CD8-positive, alpha-beta memory T cell (primary cell): ENCODE results near the gene IL1R2. TPM values are rescaled to one million over a fixed set of nuclear protein-coding genes. Genes with fewer than 3 reads are reported as not detected.

Experiments
- CTCF ChIA-PET: fragments of 350-600 bp; sonication (Branson Sonifier 250); formaldehyde crosslinking; loops from one replicate; lab custom pipeline; 2021; ENCODE audit warnings: antibody characterized with exemption; lab: Charles Lee
- POLR2A ChIA-PET: fragments of 350-600 bp; sonication (Branson Sonifier 250); formaldehyde crosslinking; loops from one replicate; lab custom pipeline; 2021; ENCODE audit warnings: antibody characterized with exemption; lab: Charles Lee
- DNase-seq, 5 donors: peaks; one replicate each; pipeline versions ENCODE4 v3.0.0 to v3.0.0-alpha.2; 2020 to 2022; ENCODE audit warnings: mixed read lengths in 1 of 5
- H3K27ac ChIP-seq: one replicate; pipeline ENCODE4 v1.7.0; 2013; ENCODE audit warnings: low read depth, mild to moderate bottlenecking, low read length, moderate library complexity
- H3K27me3 ChIP-seq: 2 replicates; pipeline ENCODE4 v1.7.0; 2013; ENCODE audit warnings: low read length, mild to moderate bottlenecking; ENCODE audit not compliant: insufficient read depth, poor library complexity, severe bottlenecking
- H3K36me3 ChIP-seq: 2 replicates; pipeline ENCODE4 v1.7.0; 2013; ENCODE audit warnings: mild to moderate bottlenecking, low read length, moderate library complexity; ENCODE audit not compliant: insufficient read depth
- H3K4me1 ChIP-seq: 2 replicates; pipeline ENCODE4 v1.7.0; 2013; ENCODE audit warnings: mild to moderate bottlenecking, low read length, moderate library complexity; ENCODE audit not compliant: insufficient read depth
- H3K4me3 ChIP-seq: 2 replicates; pipeline ENCODE4 v1.7.0; 2013; ENCODE audit warnings: mild to moderate bottlenecking, low read length
- H3K9me3 ChIP-seq: 2 replicates; pipeline ENCODE4 v1.7.0; 2013; ENCODE audit warnings: mild to moderate bottlenecking, low read length
- H3K27ac Mint-ChIP-seq, 8 donors: one replicate each; pipeline ENCODE4 v1.8.0; 2020 to 2021; ENCODE audit warnings: mixed read lengths in 8 of 8, mild to moderate bottlenecking in 6 of 8, inconsistent platforms in 3 of 8, moderate library complexity in 3 of 8
- H3K27me3 Mint-ChIP-seq, 2 donors: one replicate each; pipeline ENCODE4 v1.8.0; 2020 to 2021; ENCODE audit warnings: mixed read lengths in 2 of 2, mild to moderate bottlenecking in 1 of 2, moderate library complexity in 1 of 2
- H3K36me3 Mint-ChIP-seq, 3 donors: one replicate each; pipeline ENCODE4 v1.8.0; 2020 to 2021; ENCODE audit warnings: mixed read lengths in 3 of 3, inconsistent platforms in 1 of 3, mild to moderate bottlenecking in 1 of 3
- H3K4me1 Mint-ChIP-seq, 3 donors: one replicate each; pipeline ENCODE4 v1.8.0; 2020 to 2021; ENCODE audit warnings: mixed read lengths in 3 of 3, inconsistent platforms in 1 of 3, mild to moderate bottlenecking in 1 of 3
- H3K4me3 Mint-ChIP-seq, 7 donors: one replicate each; pipeline ENCODE4 v1.8.0; 2020 to 2021; ENCODE audit warnings: mixed read lengths in 7 of 7, mild to moderate bottlenecking in 6 of 7, moderate library complexity in 4 of 7, inconsistent platforms in 2 of 7
- H3K9me3 Mint-ChIP-seq, 5 donors: one replicate each; pipeline ENCODE4 v1.8.0; 2020 to 2022; ENCODE audit warnings: mixed read lengths in 5 of 5, mild to moderate bottlenecking in 3 of 5, moderate library complexity in 2 of 5, inconsistent platforms in 1 of 5
- polyA plus RNA-seq: library from polyadenylated mRNA; unstranded; fragments of 300-500 nt; fragmentation: Illumina TruSeq; gene quantifications from one replicate; pipeline ENCODE4 v1.2.3, GENCODE V29; 2021
- total RNA-seq, 2 experiments: library from RNA; stranded (reverse); gene quantifications; one replicate each; pipeline ENCODE4 v1.2.3, GENCODE V29; 2021

IL1R2 gene
- total and polyA plus RNA-seq, 3 experiments from 2014 or later = 0.85 to 1.4 TPM; not detected in 1

DNA sequence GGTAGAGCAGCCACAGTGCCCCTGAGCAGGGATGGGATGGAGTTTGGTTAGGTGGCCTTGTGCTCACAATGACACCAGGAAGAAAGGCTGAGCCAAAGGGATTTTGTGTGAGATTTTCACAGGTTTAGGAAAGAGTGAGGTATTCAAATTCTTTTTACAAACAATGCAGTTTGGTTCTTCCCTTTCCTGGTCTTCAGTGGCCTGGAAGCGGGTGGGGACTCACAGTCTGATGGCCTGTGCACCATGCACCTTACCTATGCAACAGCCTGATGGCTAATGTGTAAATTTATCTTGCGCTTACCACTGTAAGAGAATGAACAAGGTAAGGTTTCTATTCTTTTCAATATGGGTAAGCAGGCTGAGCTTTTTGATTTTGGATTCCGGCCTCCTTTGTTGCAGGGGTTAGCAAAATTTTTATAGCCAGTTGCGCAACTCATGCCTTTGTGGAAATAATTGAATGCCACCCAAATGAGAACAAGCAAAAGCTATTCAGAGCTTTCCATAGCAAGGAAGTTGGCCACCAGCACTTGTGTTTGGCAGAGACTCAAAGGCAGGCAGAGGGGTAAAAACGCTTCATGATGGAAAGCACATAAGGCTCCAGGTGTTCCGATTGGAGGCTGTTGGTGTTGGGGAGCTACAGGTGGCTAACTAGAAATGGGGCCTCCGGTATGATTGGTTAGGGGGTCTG is 23.8 kb upstream of the IL1R2 start:
- H3K9me3 Mint-ChIP-seq = peaks cover 0 to 13% (median 7%) of the 10 kb centered on the region in 5 donors
- H3K27me3 ChIP-seq = no peaks in the 10 kb centered on the region
- H3K27ac ChIP-seq = no peak overlapping the region
- H3K27ac Mint-ChIP-seq = peak overlapping the region in 1 of 8 donors; percentile 30
- H3K9me3 ChIP-seq = no peaks in the 10 kb centered on the region
- H3K36me3 ChIP-seq = no peaks in the 10 kb centered on the region
- no peaks in the 10 kb centered on the region for H3K4me1 ChIP-seq
- DNase-seq = no peak
- no peak overlapping the region for H3K4me3 Mint-ChIP-seq
- H3K36me3 Mint-ChIP-seq = peaks cover 0 to 20% (median 1%) of the 10 kb centered on the region in 3 donors
- POLR2A ChIA-PET = interaction anchor here (0.7 kb wide), 1 partner anchor 24 kb away, joined by 4 read pairs; the partner anchor contains the start of gene IL1R2
- CTCF ChIA-PET = no interaction called here
- no peak overlapping the region for H3K4me3 ChIP-seq
- no peaks in the 10 kb centered on the region for H3K4me1 Mint-ChIP-seq
- peaks cover 5 to 6% of the 10 kb centered on the region in 2 donors for H3K27me3 Mint-ChIP-seq

DNA sequence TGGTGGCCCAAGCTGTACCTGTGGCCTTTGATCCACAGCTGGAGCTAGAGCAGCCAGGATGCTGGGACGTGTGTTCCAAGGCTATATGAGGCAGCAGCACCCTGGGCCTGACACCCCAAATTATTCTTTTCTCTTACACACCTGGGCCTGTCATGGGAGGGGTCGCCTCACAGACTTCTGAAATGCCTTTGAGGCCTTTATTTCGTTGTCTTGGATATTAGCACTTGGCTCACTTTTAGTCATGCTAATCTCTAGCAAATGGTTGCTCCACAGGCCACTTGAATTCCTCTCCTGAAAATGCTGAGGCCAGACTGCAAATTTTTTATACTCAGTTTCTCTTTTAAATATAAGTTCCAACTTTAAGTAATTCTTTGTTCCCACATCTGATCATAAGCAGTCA is 22.0 kb upstream of the IL1R2 start:
- Mint-ChIP-seq H3K36me3 (peaks cover 0 to 20% (median 1%) of the 10 kb centered on the region in 3 donors), H3K27ac (no peak overlapping the region), H3K4me1 (no peaks in the 10 kb centered on the region), H3K9me3 (peaks cover 0 to 13% (median 12%) of the 10 kb centered on the region in 5 donors), H3K27me3 (peaks cover 3 to 16% of the 10 kb centered on the region in 2 donors), H3K4me3 (no peak overlapping the region)
- H3K4me1 ChIP-seq = no peaks in the 10 kb centered on the region
- POLR2A ChIA-PET = no interaction called here
- H3K27me3 ChIP-seq = no peaks in the 10 kb centered on the region
- no peaks in the 10 kb centered on the region for H3K9me3 ChIP-seq
- H3K27ac ChIP-seq = no peak overlapping the region
- CTCF ChIA-PET = no interaction called here
- no peak for DNase-seq
- no peak overlapping the region for H3K4me3 ChIP-seq
- H3K36me3 ChIP-seq = no peaks in the 10 kb centered on the region

DNA sequence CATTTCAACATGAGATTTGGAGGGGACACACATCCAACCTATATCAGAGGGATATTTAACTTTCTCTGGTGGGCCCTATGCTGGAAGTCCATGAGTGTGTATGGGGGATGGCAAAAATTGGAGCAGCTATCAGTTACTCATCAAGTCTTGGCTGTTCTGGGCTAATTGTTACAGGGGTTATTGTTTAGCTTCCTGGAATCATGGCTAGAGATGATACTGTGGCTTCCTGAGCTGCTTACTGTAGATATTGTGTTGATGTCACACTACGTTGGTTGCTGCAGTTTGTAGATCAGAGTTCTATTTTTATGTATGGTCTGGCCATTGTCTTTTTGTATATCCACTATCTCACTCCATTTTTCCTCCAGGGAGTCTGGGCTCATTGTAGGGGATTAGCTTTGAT is 20.9 kb upstream of the IL1R2 start:
- H3K27ac ChIP-seq = no peak overlapping the region
- H3K9me3 ChIP-seq = no peaks in the 10 kb centered on the region
- H3K27me3 Mint-ChIP-seq = peaks cover 3 to 16% of the 10 kb centered on the region in 2 donors
- no peak overlapping the region for H3K4me3 ChIP-seq
- H3K4me3 Mint-ChIP-seq = no peak overlapping the region
- peaks cover 0 to 13% (median 12%) of the 10 kb centered on the region in 5 donors for H3K9me3 Mint-ChIP-seq
- H3K36me3 Mint-ChIP-seq = peaks cover 0 to 20% (median 1%) of the 10 kb centered on the region in 3 donors
- H3K4me1 Mint-ChIP-seq = no peaks in the 10 kb centered on the region
- POLR2A ChIA-PET = no interaction called here
- H3K27ac Mint-ChIP-seq = no peak overlapping the region
- H3K27me3 ChIP-seq = no peaks in the 10 kb centered on the region
- H3K4me1 ChIP-seq = no peaks in the 10 kb centered on the region
- no peaks in the 10 kb centered on the region for H3K36me3 ChIP-seq
- CTCF ChIA-PET = no interaction called here
- no peak for DNase-seq

DNA sequence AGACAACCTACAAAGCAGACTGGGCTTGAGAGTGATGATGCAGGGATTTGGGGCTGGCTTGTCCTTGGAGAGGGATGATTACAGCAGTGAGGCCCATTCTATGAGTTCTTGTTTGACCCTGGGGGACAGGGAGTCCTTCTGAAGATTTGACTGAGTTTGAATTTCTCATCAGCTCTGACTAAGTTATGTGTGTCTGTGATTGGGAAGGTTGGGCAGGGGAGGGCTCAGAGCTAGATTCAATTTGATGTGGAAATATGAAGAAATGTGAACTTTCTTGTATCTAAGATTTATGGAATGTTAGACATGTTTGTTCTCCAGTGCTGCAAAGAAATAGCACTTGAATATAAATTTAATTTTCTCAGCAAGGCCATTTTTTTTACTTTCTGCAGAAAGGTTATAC is 19.9 kb upstream of the IL1R2 start:
- CTCF ChIA-PET = no interaction called here
- H3K27me3 Mint-ChIP-seq = peaks cover 5 to 23% of the 10 kb centered on the region in 2 donors
- H3K9me3 Mint-ChIP-seq = peaks cover 0 to 13% (median 12%) of the 10 kb centered on the region in 5 donors
- POLR2A ChIA-PET = no interaction called here
- H3K4me3 Mint-ChIP-seq = no peak overlapping the region
- Histone ChIP-seq H3K4me1 (no peaks in the 10 kb centered on the region), H3K9me3 (no peaks in the 10 kb centered on the region), H3K4me3 (no peak overlapping the region), H3K27ac (no peak overlapping the region), H3K36me3 (no peaks in the 10 kb centered on the region), H3K27me3 (no peaks in the 10 kb centered on the region)
- no peak for DNase-seq
- H3K4me1 Mint-ChIP-seq = no peaks in the 10 kb centered on the region
- no peak overlapping the region for H3K27ac Mint-ChIP-seq
- peaks cover 0 to 20% (median 1%) of the 10 kb centered on the region in 3 donors for H3K36me3 Mint-ChIP-seq

DNA sequence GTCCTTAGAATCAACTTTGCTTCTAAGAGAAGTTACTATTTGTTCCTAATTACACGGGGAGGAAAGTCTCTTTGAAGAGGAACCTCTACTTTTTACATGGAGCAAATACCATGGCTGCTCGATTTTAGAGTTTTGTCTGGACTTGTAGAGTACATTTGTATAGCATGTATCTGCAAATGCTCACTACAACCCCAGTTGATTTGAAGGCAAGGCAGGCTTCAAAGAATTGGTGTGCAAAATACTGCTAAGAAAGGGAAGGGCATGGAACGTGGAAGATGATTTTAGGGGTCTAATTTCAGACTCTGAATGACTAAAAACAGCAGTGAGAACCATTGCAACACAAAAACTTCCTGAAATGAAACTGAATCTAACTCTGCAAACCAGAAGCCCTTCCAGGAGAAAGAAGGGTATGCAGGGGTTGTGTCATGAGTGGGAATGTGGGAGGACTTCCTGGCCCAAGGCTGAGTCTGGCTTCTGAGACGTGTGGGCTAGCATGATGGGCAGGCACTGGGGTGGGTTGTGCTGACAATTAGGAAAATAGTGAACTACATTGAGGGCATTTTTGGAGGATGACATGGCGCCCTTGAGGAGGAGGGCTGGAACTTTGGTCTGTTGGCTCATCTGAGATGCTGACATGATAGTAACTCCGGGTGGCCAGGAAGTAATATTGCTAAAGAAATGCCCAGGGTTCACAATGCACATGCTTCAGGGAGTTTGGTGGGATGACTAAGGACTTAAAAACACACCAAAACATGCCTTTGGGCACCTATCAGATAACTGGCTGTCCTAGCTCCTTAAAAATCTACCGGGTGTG is 18.9 kb upstream of the IL1R2 start:
- Mint-ChIP-seq H3K4me1 (no peaks in the 10 kb centered on the region), H3K9me3 (peaks cover 0 to 13% (median 12%) of the 10 kb centered on the region in 5 donors), H3K27me3 (peaks cover 5 to 23% of the 10 kb centered on the region in 2 donors), H3K36me3 (peaks cover 0 to 20% (median 1%) of the 10 kb centered on the region in 3 donors), H3K27ac (no peak overlapping the region), H3K4me3 (no peak overlapping the region)
- H3K36me3 ChIP-seq = no peaks in the 10 kb centered on the region
- no peaks in the 10 kb centered on the region for H3K9me3 ChIP-seq
- ChIA-PET CTCF (no interaction called here), POLR2A (no interaction called here)
- H3K4me3 ChIP-seq = no peak overlapping the region
- H3K27ac ChIP-seq = no peak overlapping the region
- no peaks in the 10 kb centered on the region for H3K4me1 ChIP-seq
- no peaks in the 10 kb centered on the region for H3K27me3 ChIP-seq
- no peak for DNase-seq

DNA sequence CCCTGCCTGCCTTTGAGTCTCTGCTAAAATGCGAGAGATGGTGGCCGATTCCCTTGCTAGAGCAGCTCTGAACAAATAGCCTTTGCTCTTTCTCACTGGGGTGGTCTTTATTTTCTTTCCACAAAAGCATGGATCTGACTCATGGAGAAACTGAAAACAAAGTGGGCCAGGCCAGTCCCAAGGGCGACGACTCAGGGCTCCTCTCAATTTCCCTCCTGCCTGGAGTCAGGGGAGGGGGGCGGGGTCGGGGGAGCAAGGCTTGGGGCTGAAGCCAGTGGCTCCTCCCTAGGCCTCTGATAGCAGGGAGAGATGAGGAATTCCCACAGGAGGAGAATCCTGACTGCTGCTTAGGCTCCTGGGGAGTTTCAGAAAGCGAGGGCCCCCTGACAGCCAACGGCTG is 17.1 kb upstream of the IL1R2 start:
- Mint-ChIP-seq H3K27me3 (peaks cover 6 to 23% of the 10 kb centered on the region in 2 donors), H3K9me3 (peaks cover 0 to 13% (median 12%) of the 10 kb centered on the region in 5 donors), H3K36me3 (peaks cover 0 to 19% (median 1%) of the 10 kb centered on the region in 3 donors), H3K4me1 (no peaks in the 10 kb centered on the region), H3K27ac (no peak overlapping the region), H3K4me3 (no peak overlapping the region)
- Histone ChIP-seq H3K4me1 (no peaks in the 10 kb centered on the region), H3K27me3 (no peaks in the 10 kb centered on the region), H3K9me3 (no peaks in the 10 kb centered on the region), H3K27ac (no peak overlapping the region), H3K4me3 (no peak overlapping the region), H3K36me3 (no peaks in the 10 kb centered on the region)
- DNase-seq = no peak
- ChIA-PET POLR2A (no interaction called here), CTCF (no interaction called here)

DNA sequence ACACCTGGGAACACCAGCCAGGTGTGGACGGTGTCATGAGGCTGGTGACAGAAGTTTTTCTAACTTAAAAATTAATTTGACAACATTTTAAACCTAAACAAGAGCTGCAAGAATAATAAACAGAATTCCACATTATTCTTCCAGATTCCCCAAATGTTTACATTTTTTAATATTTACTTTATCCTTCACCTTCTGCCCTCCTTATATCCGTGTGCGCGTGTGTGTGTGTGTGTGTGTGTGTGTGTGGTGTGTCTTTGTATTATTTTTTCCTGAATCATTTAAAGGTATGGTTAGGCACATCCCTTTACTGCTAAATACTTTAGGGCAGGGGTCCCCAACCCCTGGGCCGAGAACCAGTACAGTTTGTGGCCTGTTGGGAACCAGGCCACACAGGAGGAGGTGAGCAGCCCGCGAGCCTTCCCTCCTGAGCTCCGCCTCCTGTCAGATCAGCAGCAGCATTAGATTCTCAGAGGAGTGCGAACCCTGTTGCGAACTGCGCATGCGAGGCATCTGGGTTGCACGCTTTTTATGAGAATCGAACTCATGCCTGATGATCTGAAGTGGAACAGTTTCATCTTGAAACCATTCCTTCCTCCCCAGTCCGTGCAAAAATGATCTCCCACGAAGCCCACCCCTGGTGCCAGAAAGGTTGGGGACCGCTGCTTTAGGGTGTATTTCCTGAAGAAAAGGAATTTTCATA is 16.4 kb upstream of the IL1R2 start:
- ChIA-PET CTCF (no interaction called here), POLR2A (no interaction called here)
- no peak overlapping the region for H3K4me3 Mint-ChIP-seq

More for the DNA sequence above, 16.4 kb upstream of the IL1R2 start:
- Mint-ChIP-seq H3K4me1 (no peaks in the 10 kb centered on the region), H3K9me3 (peaks cover 0 to 12% (median 7%) of the 10 kb centered on the region in 5 donors), H3K36me3 (peaks cover 0 to 13% (median 1%) of the 10 kb centered on the region in 3 donors), H3K27me3 (peaks cover 6 to 23% of the 10 kb centered on the region in 2 donors), H3K27ac (no peak overlapping the region)
- H3K27ac ChIP-seq = no peak overlapping the region
- no peaks in the 10 kb centered on the region for H3K36me3 ChIP-seq
- no peak overlapping the region for H3K4me3 ChIP-seq
- H3K27me3 ChIP-seq = no peaks in the 10 kb centered on the region
- H3K9me3 ChIP-seq = no peaks in the 10 kb centered on the region
- no peaks in the 10 kb centered on the region for H3K4me1 ChIP-seq
- no peak for DNase-seq
